A549 (cell line): ENCODE results near the gene LRRC3B.

ENCODE experiments used
- HEYL ChIP-seq: fragments of 250-450 bp; sonication (Bioruptor Pico); IDR thresholded peaks from 2 replicates; pipeline ENCODE4 v1.8.0; 2021; ENCODE audit warnings: mild to moderate bottlenecking, moderate library complexity
- MAZ ChIP-seq: fragments of 150-350 bp; IDR thresholded peaks from 2 replicates; pipeline ENCODE4 v1.6.1; 2014; ENCODE audit warnings: antibody characterized with exemption, low read depth, low read length, borderline replicate concordance
- MYC ChIP-seq: IDR thresholded peaks from 2 replicates; pipeline ENCODE4 v1.6.1; 2012; ENCODE audit warnings: mild to moderate bottlenecking, inconsistent platforms, low read length, improper control_type of control experiment, borderline replicate concordance
- POLR2A ChIP-seq: IDR thresholded peaks from 2 replicates; pipeline ENCODE4 v1.6.1; 2012; ENCODE audit warnings: mild to moderate bottlenecking, low read length
- POLR2AphosphoS2 ChIP-seq: conservative IDR thresholded peaks from 2 replicates; pipeline ENCODE4 v1.6.1; 2012; ENCODE audit warnings: low read length, improper control_type of control experiment, inconsistent platforms
- RAD21 ChIP-seq, 2 experiments: fragments of >200 bp in 1 of 2; sonication (Bioruptor Twin) in 1 of 2; formaldehyde crosslinking in 1 of 2; IDR thresholded peaks in 1 of 2; conservative IDR thresholded peaks in 1 of 2; 2 replicates in 1 of 2; 3 replicates in 1 of 2; pipeline ENCODE4 v1.6.1; 2012 to 2018; ENCODE audit warnings: inconsistent platforms in 1 of 2
- RNF2 ChIP-seq: fragments of 200-600 bp; sonication (generic); IDR thresholded peaks from 2 replicates; pipeline ENCODE4 v1.6.1; 2016; ENCODE audit warnings: low read depth, mild to moderate bottlenecking, antibody characterized with exemption, moderate library complexity, borderline replicate concordance
- SMC3 ChIP-seq: fragments of >200 bp; sonication (Bioruptor Twin); formaldehyde crosslinking; IDR thresholded peaks from 3 replicates; pipeline ENCODE4 v1.6.1; 2018; ENCODE audit warnings: inconsistent platforms
- ZFP36 ChIP-seq: fragments of 450-650 bp; IDR thresholded peaks from 2 replicates; pipeline ENCODE4 v1.6.1; 2014; ENCODE audit warnings: borderline replicate concordance; ENCODE audit not compliant: partially characterized antibody
- TF ChIP-seq, protein P1 (sequence below): IDR thresholded peaks from 2 replicates; pipeline ENCODE4 v1.6.1; 2012; ENCODE audit warnings: low read depth, borderline replicate concordance
- TF ChIP-seq, protein P2 (sequence below): fragments of >200 bp; sonication (Bioruptor Twin); formaldehyde crosslinking; IDR thresholded peaks from 3 replicates; pipeline ENCODE4 v1.5.1; 2016
- TF ChIP-seq, protein P3 (sequence below): fragments of 200-600 bp; sonication (generic); IDR thresholded peaks from 2 replicates; pipeline ENCODE4 v1.6.1; 2016; ENCODE audit warnings: antibody characterized with exemption, mild to moderate bottlenecking, moderate library complexity
- TF ChIP-seq, protein P4 (sequence below): IDR thresholded peaks from 2 replicates; pipeline ENCODE4 v1.6.1; 2012

DNA sequence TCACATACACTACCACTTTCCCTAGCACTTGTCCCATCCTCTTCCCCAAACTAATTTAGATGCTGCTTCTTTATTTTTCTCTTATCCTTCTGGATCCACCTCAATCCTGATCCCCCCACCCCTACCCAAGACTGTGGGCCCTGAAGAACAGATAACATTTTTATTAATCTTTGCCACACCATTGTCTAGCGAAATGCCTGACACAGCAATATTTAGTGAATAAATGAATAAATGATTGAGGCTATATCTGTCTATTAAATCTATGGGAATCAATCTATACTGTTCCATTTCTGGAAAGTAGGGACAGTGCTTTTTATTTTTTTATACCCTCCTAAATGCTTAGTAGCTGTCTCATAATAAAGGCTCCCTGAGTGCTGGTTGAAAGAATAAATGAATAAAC, 32.9 kb upstream of the LRRC3B start:
- TF ChIP-seq, protein P1, sequence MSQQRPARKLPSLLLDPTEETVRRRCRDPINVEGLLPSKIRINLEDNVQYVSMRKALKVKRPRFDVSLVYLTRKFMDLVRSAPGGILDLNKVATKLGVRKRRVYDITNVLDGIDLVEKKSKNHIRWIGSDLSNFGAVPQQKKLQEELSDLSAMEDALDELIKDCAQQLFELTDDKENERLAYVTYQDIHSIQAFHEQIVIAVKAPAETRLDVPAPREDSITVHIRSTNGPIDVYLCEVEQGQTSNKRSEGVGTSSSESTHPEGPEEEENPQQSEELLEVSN = no peak
- TF ChIP-seq, protein P2, sequence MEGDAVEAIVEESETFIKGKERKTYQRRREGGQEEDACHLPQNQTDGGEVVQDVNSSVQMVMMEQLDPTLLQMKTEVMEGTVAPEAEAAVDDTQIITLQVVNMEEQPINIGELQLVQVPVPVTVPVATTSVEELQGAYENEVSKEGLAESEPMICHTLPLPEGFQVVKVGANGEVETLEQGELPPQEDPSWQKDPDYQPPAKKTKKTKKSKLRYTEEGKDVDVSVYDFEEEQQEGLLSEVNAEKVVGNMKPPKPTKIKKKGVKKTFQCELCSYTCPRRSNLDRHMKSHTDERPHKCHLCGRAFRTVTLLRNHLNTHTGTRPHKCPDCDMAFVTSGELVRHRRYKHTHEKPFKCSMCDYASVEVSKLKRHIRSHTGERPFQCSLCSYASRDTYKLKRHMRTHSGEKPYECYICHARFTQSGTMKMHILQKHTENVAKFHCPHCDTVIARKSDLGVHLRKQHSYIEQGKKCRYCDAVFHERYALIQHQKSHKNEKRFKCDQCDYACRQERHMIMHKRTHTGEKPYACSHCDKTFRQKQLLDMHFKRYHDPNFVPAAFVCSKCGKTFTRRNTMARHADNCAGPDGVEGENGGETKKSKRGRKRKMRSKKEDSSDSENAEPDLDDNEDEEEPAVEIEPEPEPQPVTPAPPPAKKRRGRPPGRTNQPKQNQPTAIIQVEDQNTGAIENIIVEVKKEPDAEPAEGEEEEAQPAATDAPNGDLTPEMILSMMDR = no peak
- TF ChIP-seq MAZ = no peak
- no peak for TF ChIP-seq ZFP36
- TF ChIP-seq, protein P3, sequence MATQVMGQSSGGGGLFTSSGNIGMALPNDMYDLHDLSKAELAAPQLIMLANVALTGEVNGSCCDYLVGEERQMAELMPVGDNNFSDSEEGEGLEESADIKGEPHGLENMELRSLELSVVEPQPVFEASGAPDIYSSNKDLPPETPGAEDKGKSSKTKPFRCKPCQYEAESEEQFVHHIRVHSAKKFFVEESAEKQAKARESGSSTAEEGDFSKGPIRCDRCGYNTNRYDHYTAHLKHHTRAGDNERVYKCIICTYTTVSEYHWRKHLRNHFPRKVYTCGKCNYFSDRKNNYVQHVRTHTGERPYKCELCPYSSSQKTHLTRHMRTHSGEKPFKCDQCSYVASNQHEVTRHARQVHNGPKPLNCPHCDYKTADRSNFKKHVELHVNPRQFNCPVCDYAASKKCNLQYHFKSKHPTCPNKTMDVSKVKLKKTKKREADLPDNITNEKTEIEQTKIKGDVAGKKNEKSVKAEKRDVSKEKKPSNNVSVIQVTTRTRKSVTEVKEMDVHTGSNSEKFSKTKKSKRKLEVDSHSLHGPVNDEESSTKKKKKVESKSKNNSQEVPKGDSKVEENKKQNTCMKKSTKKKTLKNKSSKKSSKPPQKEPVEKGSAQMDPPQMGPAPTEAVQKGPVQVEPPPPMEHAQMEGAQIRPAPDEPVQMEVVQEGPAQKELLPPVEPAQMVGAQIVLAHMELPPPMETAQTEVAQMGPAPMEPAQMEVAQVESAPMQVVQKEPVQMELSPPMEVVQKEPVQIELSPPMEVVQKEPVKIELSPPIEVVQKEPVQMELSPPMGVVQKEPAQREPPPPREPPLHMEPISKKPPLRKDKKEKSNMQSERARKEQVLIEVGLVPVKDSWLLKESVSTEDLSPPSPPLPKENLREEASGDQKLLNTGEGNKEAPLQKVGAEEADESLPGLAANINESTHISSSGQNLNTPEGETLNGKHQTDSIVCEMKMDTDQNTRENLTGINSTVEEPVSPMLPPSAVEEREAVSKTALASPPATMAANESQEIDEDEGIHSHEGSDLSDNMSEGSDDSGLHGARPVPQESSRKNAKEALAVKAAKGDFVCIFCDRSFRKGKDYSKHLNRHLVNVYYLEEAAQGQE = no peak
- no peak for TF ChIP-seq SMC3
- TF ChIP-seq, protein P4, sequence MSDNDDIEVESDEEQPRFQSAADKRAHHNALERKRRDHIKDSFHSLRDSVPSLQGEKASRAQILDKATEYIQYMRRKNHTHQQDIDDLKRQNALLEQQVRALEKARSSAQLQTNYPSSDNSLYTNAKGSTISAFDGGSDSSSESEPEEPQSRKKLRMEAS = no peak
- TF ChIP-seq POLR2AphosphoS2 = no peak
- TF ChIP-seq RAD21 (conservative IDR thresholded peaks at IDR 0.05 in 1 of 2, IDR thresholded peaks at IDR 0.05 in 1 of 2) = no peak
- no peak for TF ChIP-seq MYC
- no peak for TF ChIP-seq RNF2
- no peak for TF ChIP-seq HEYL (CRISPR knock-in tag)
- no peak for TF ChIP-seq POLR2A
